Endothelial cell of umbilical vein (primary cell): Measurements from ENCODE around the gene RTN4RL1. TPM values are rescaled to one million over a fixed set of nuclear protein-coding genes. Genes with fewer than 3 reads are reported as not detected.

ENCODE experiments used
- BruUV-seq: library from RNA; stranded (reverse); fragments of 400-500 nt; replicated peaks from 2 replicates; lab custom pipeline; 2021; lab: Mats Ljungman, UMichigan
- CTCF ChIA-PET: fragments of 300-600, 350-600 bp; sonication (Branson Sonifier 250); formaldehyde crosslinking; loops from one replicate; lab custom pipeline; 2021; ENCODE audit warnings: antibody characterized with exemption, inconsistent platforms; lab: Charles Lee
- POLR2A ChIA-PET: fragments of 300-600, 350-600 bp; sonication (Branson Sonifier 250); formaldehyde crosslinking; loops from one replicate; lab custom pipeline; 2021; ENCODE audit warnings: antibody characterized with exemption, inconsistent platforms; lab: Charles Lee
- DNase-seq: peaks from one replicate; pipeline ENCODE4 v3.0.0-alpha.2; 2011; ENCODE audit warnings: low read depth, low spot score
- FAIRE-seq: peaks from 2 replicates; lab custom pipeline; 2011; peaks lifted over from hg19 to GRCh38; lab: Jason Lieb, UNC
- H2AFZ ChIP-seq: 2 replicates; pipeline ENCODE4 v1.6.0; 2012; ENCODE audit warnings: low read depth, low read length, control low read depth, inconsistent platforms
- H3K27ac ChIP-seq: 2 replicates; pipeline ENCODE4 v1.5.1; 2011; ENCODE audit warnings: low read depth, mild to moderate bottlenecking, control low read depth, low read length, moderate library complexity; ENCODE audit not compliant: insufficient read depth
- H3K27me3 ChIP-seq, 2 experiments: 2 replicates each; pipeline versions ENCODE4 v1.6.0 to v1.6.1; 2011; ENCODE audit warnings: low read length in 2 of 2, mixed read lengths in 1 of 2; ENCODE audit not compliant: control insufficient read depth in 2 of 2, insufficient read depth in 2 of 2
- H3K36me3 ChIP-seq, 2 experiments: 2 replicates in 1 of 2; 3 replicates in 1 of 2; pipeline ENCODE4 v1.5.1; 2011; ENCODE audit warnings: low read length in 2 of 2, mild to moderate bottlenecking in 1 of 2, moderate library complexity in 1 of 2; ENCODE audit not compliant: control insufficient read depth in 2 of 2, insufficient read depth in 2 of 2; ENCODE audit errors: extremely low read depth in 1 of 2
- H3K4me1 ChIP-seq: 3 replicates; pipeline ENCODE4 v1.5.1; 2011; ENCODE audit warnings: mild to moderate bottlenecking, low read length; ENCODE audit not compliant: control insufficient read depth, insufficient read depth; ENCODE audit errors: extremely low read depth
- H3K4me2 ChIP-seq: 2 replicates; pipeline ENCODE4 v1.6.1; 2011; ENCODE audit warnings: low read length, control low read depth, mixed read lengths; ENCODE audit not compliant: insufficient read depth
- H3K4me3 ChIP-seq, 3 experiments: fragments of 200-600 bp in 1 of 3; sonication (generic), shearing (Covaris generic) in 1 of 3; replicated peaks in 1 of 3; 2 replicates each; pipeline ENCODE4 v1.5.1; 2011 to 2016; ENCODE audit warnings: control low read depth in 3 of 3, low read length in 3 of 3, mild to moderate bottlenecking in 2 of 3, inconsistent platforms in 1 of 3, low read depth in 1 of 3, moderate library complexity in 1 of 3; ENCODE audit not compliant: insufficient read depth in 1 of 3
- H3K79me2 ChIP-seq: 2 replicates; pipeline ENCODE4 v1.6.0; 2012; ENCODE audit warnings: low read length, inconsistent platforms; ENCODE audit not compliant: control insufficient read depth, insufficient read depth
- H3K9ac ChIP-seq: replicated peaks from 2 replicates; pipeline ENCODE3; 2011; ENCODE audit warnings: low read length, control low read depth; ENCODE audit not compliant: insufficient read depth; ENCODE audit errors: extremely low read depth
- H3K9me1 ChIP-seq: replicated peaks from 3 replicates; pipeline ENCODE4 v1.6.0; 2011; ENCODE audit warnings: mild to moderate bottlenecking, low read length; ENCODE audit not compliant: control insufficient read depth, insufficient read depth; ENCODE audit errors: extremely low read depth
- H3K9me3 ChIP-seq: replicated peaks from 2 replicates; pipeline ENCODE4 v1.5.1; 2012; ENCODE audit warnings: low read length, inconsistent platforms; ENCODE audit not compliant: control insufficient read depth, insufficient read depth
- H4K20me1 ChIP-seq: replicated peaks from 2 replicates; pipeline ENCODE3; 2011; ENCODE audit warnings: mild to moderate bottlenecking, low read length; ENCODE audit not compliant: control insufficient read depth, insufficient read depth; ENCODE audit errors: extremely low read depth
- CTCF ChIP-seq, 2 donors: IDR thresholded peaks; 1 replicate in 1 of 2; 2 replicates in 1 of 2; pipeline ENCODE4 v1.5.1; 2011; ENCODE audit warnings: low read length in 2 of 2, mild to moderate bottlenecking in 2 of 2, moderate library complexity in 2 of 2, control low read depth in 1 of 2, inconsistent platforms in 1 of 2, low read depth in 1 of 2; ENCODE audit not compliant: insufficient read depth in 1 of 2; ENCODE audit errors: extremely low read depth in 1 of 2
- EZH2 ChIP-seq: IDR thresholded peaks from 2 replicates; pipeline ENCODE4 v1.6.1; 2012; ENCODE audit warnings: borderline replicate concordance, low read depth, mild to moderate bottlenecking, moderate library complexity, low read length, inconsistent platforms; ENCODE audit not compliant: severe bottlenecking
- FOS ChIP-seq: IDR thresholded peaks from 2 replicates; pipeline ENCODE4 v1.6.1; 2011; ENCODE audit warnings: mild to moderate bottlenecking, low read length, moderate library complexity, borderline replicate concordance; ENCODE audit not compliant: insufficient read depth
- JUN ChIP-seq: IDR thresholded peaks from 2 replicates; pipeline ENCODE4 v1.6.1; 2011; ENCODE audit warnings: borderline replicate concordance, low read depth; ENCODE audit not compliant: insufficient read length, insufficient read depth
- MAX ChIP-seq: IDR thresholded peaks from 2 replicates; pipeline ENCODE4 v1.6.1; 2011; ENCODE audit not compliant: insufficient read depth, insufficient read length
- MYC ChIP-seq: IDR thresholded peaks from one replicate; pipeline ENCODE4 v1.6.1; 2011; ENCODE audit warnings: mild to moderate bottlenecking, low read depth, low read length
- POLR2A ChIP-seq: IDR thresholded peaks from 2 replicates; pipeline ENCODE4 v1.6.1; 2012; ENCODE audit warnings: low read depth, mild to moderate bottlenecking, control low read depth, low read length
- POLR2AphosphoS5 ChIP-seq: IDR thresholded peaks from 2 replicates; pipeline ENCODE4 v1.6.1; 2012; ENCODE audit warnings: low read depth, mild to moderate bottlenecking, control low read depth, low read length, moderate library complexity; ENCODE audit not compliant: insufficient read depth
- dilution Hi-C: fragments of 300-500 bp; cut with MboI; formaldehyde crosslinking; loops from one replicate; pipeline ENCODE4 v1.15.0; 2019; ENCODE audit warnings: low sequenced_read_pairs; ENCODE audit not compliant: extremely low pct_ligation_motif_present
- intact Hi-C: fragments of 100-400 bp; cut with micrococcal nuclease; formaldehyde crosslinking; loops from one replicate; pipeline ENCODE4 v1.10.0; 2022
- polyA plus RNA-seq, 4 experiments: library from polyadenylated mRNA; depleted of rRNA in 3 of 4; stranded (reverse) in 3 of 4; unstranded in 1 of 4; fragments of >200 nt; gene quantifications; 2 replicates each; pipeline versions ENCODE4 v1.2.1 to v1.2.3, GENCODE V29; 2011 to 2012; ENCODE audit warnings: missing spikeins in 1 of 4
- total RNA-seq: library from RNA; stranded (reverse); gene quantifications from 2 replicates; pipeline ENCODE4 v1.2.3, GENCODE V29; 2021

The RTN4RL1 gene
- total and polyA plus RNA-seq, 2 donors (not counting 3 experiments of a cell fraction or from before 2014, with no cell fraction given) = 0.04 TPM; not detected in 1

- H3K9me3 ChIP-seq = no peaks in the 10 kb centered on the region
- intact Hi-C loops (no loop called here), dilution Hi-C loops (no loop called here)
- H3K27me3 ChIP-seq = no peaks in the 10 kb centered on the region
- H4K20me1 ChIP-seq = no peaks in the 10 kb centered on the region
- H3K36me3 ChIP-seq = no peaks in the 10 kb centered on the region
- no peaks in the 10 kb centered on the region for H3K4me1 ChIP-seq
- CTCF ChIA-PET = interaction anchor here (1.8 kb wide), 1 partner anchor 31 kb away, joined by 8 read pairs; no protein-coding TSS in a partner anchor
- POLR2A ChIA-PET = no interaction called here
- BruUV-seq = no TSS peak
- FAIRE-seq = no peak
- H3K9ac ChIP-seq = no peak overlapping the region
- no peak for DNase-seq
- H3K79me2 ChIP-seq = no peaks in the 10 kb centered on the region
- H3K4me3 ChIP-seq = no peak overlapping the region
- TF ChIP-seq FOS = no peak
- TF ChIP-seq JUN = no peak
- TF ChIP-seq MAX = no peak
- no peak for TF ChIP-seq POLR2A
- no peak for TF ChIP-seq EZH2
- TF ChIP-seq CTCF (IDR thresholded peaks at IDR 0.05; ENCODE audit: extremely low read depth in 1 of 2, insufficient read depth in 1 of 2, low read depth in 1 of 2, low read length in 2 of 2) = no peak
- no peak for TF ChIP-seq MYC
- TF ChIP-seq POLR2AphosphoS5 = no peak
- no peak overlapping the region for H3K4me2 ChIP-seq
- no peaks in the 10 kb centered on the region for H3K9me1 ChIP-seq
- H3K27ac ChIP-seq = no peak overlapping the region
- H2AFZ ChIP-seq = no peak overlapping the region
Observed at GRCh38 chr17:1939981-1940809, 84.9 kb downstream of the RTN4RL1 start.
